ENCODE data around the gene PLCL1. TPM values are rescaled to one million over a fixed set of nuclear protein-coding genes. Genes with fewer than 3 reads are reported as not detected.

PLCL1 gene
- total RNA-seq, 2 experiments from 2014 or later: 0.20 to 0.26 TPM

DNA sequence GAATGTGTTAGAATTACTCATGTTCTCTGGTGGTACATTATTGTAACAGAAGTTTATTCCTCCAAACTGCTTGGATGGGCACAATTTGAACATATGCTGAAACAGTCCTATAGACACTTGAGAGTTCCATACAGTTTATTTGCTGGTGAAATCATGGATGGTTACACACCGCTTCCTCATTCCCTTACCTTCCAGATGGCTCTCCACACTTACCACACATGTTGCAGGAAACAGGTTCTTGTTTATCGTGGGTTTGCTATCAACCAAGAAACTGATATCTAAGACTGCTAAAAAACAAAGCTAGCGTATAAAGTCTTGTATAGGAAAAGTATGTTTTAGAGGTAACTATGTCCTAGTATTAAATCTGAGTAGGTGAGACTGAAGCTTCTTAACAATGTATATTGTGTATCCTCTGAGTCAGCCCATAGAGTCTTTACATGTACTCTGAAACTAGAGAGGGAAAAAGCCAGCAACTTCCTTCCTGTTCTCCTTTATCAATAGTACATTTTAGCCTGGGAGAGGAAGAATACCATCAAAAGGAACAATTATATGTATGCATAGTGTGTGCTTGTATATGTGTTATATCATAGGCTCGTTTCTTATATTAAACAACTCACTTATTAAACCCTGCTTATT, 313.1 kb downstream of the PLCL1 start:
- ATAC-seq (no peak), DNase-seq (no peak)
- no peaks in the 10 kb centered on the region for H3K9me3 Mint-ChIP-seq (ENCODE audit: low read depth)
- no peaks in the 10 kb centered on the region for H3K4me1 Mint-ChIP-seq
- H3K27ac Mint-ChIP-seq: no peak overlapping the region
- H3K4me3 Mint-ChIP-seq: no peak overlapping the region
- no peaks in the 10 kb centered on the region for H3K36me3 Mint-ChIP-seq
- no peaks in the 10 kb centered on the region for H3K27me3 Mint-ChIP-seq
- CTCF ChIA-PET: interaction anchor here (1.2 kb wide), 1 partner anchor 10 kb away, joined by 4 read pairs; no protein-coding TSS in a partner anchor

GRCh38 chr2:198127627-198128026, 323.2 kb downstream of the PLCL1 start:
- ATAC-seq (no peak), DNase-seq (no peak)
- no peaks in the 10 kb centered on the region for H3K9me3 Mint-ChIP-seq (ENCODE audit: low read depth)
- CTCF ChIA-PET: interaction anchor here (0.6 to 1.5 kb wide), 6 partner anchors 9 to 326 kb away, joined by 3 to 10 read pairs (median 4); partner anchors contain the start of gene PLCL1
- H3K27ac Mint-ChIP-seq: no peak overlapping the region
- H3K4me1 Mint-ChIP-seq: no peaks in the 10 kb centered on the region
- no peak overlapping the region for H3K4me3 Mint-ChIP-seq
- H3K27me3 Mint-ChIP-seq: no peaks in the 10 kb centered on the region
- H3K36me3 Mint-ChIP-seq: no peaks in the 10 kb centered on the region

- Mint-ChIP-seq H3K9me3 (ENCODE audit: low read depth) (no peaks in the 10 kb centered on the region), H3K4me1 (no peaks in the 10 kb centered on the region), H3K27me3 (no peaks in the 10 kb centered on the region), H3K36me3 (no peaks in the 10 kb centered on the region), H3K27ac (no peak overlapping the region), H3K4me3 (no peak overlapping the region)
- DNase-seq (no peak), ATAC-seq (no peak)
- CTCF ChIA-PET: no interaction called here
Observed at GRCh38 chr2:198129609-198130008, 325.2 kb downstream of the PLCL1 start.

- ATAC-seq: no peak
- Mint-ChIP-seq H3K27me3 (no peaks in the 10 kb centered on the region), H3K4me1 (no peaks in the 10 kb centered on the region), H3K36me3 (no peaks in the 10 kb centered on the region), H3K9me3 (ENCODE audit: low read depth) (no peaks in the 10 kb centered on the region), H3K4me3 (no peak overlapping the region), H3K27ac (no peak overlapping the region)
- CTCF ChIA-PET: no interaction called here
- no peak for DNase-seq
Observed at GRCh38 chr2:198134293-198134955, 330.0 kb downstream of the PLCL1 start.

DNA sequence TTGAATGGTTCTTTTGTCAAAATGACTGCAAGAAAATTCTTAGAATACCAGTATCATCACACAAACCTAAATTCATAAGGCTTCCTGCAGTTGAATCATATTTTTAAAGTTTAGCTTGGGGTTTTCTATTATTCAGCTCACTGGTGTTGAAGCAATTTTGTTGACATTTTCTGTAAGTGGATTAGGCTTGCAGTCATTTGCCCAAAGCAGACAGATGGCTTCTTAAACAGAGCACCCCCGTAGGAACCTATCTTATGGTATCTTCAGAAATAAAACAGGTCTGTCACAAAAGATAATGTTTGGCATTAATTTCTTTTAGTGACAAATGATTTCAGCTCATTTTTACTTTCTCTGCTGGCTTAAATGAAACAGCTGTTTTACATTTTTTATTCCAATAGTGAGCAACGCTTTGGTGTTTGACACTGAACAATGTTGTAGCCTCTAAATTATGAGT, 331.1 kb downstream of the PLCL1 start:
- Mint-ChIP-seq H3K4me3 (no peak overlapping the region), H3K27ac (no peak overlapping the region), H3K27me3 (no peaks in the 10 kb centered on the region), H3K4me1 (no peaks in the 10 kb centered on the region), H3K9me3 (ENCODE audit: low read depth) (no peaks in the 10 kb centered on the region), H3K36me3 (no peaks in the 10 kb centered on the region)
- no peak for DNase-seq
- ATAC-seq: no peak
- CTCF ChIA-PET: no interaction called here

GRCh38 chr2:198136142-198136541, 331.7 kb downstream of the PLCL1 start:
- Mint-ChIP-seq H3K27ac (no peak overlapping the region), H3K36me3 (no peaks in the 10 kb centered on the region), H3K9me3 (ENCODE audit: low read depth) (no peaks in the 10 kb centered on the region), H3K4me1 (no peaks in the 10 kb centered on the region), H3K4me3 (no peak overlapping the region), H3K27me3 (no peaks in the 10 kb centered on the region)
- ATAC-seq (no peak), DNase-seq (no peak)
- CTCF ChIA-PET: interaction anchor here (0.9 kb wide), 1 partner anchor 161 kb away, joined by 3 read pairs; no protein-coding TSS in a partner anchor

DNA sequence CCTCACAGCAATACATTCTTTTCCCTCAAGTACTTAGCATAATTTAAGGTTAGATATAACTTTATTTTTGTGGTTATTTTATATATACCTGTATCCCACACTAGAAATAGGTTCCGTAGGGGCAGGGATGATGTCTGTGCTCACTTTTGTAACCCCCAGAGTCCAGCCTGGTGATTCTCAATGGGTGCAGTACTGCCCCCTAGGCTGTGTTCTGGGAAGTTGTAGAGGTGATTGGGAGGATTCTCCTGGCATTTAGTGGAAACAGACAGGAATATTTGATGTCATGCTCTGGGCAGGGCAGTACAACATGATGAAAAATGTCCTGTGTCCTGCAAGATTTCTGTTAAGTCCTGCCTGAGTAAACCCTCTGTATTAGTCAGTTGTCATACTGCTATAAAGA, 333.3 kb downstream of the PLCL1 start:
- Mint-ChIP-seq H3K27me3 (no peaks in the 10 kb centered on the region), H3K9me3 (ENCODE audit: low read depth) (no peaks in the 10 kb centered on the region), H3K4me3 (no peak overlapping the region), H3K36me3 (no peaks in the 10 kb centered on the region), H3K27ac (no peak overlapping the region), H3K4me1 (no peaks in the 10 kb centered on the region)
- DNase-seq (no peak), ATAC-seq (no peak)
- CTCF ChIA-PET: no interaction called here

- Mint-ChIP-seq H3K9me3 (ENCODE audit: low read depth) (no peaks in the 10 kb centered on the region), H3K36me3 (no peaks in the 10 kb centered on the region), H3K4me1 (peaks cover 2% of the 10 kb centered on the region), H3K4me3 (no peak overlapping the region), H3K27me3 (no peaks in the 10 kb centered on the region), H3K27ac (no peak overlapping the region)
- no peak for ATAC-seq
- CTCF ChIA-PET: no interaction called here
- DNase-seq: no peak
Observed at GRCh38 chr2:198141726-198142125, 337.3 kb downstream of the PLCL1 start.

- Mint-ChIP-seq H3K27ac (no peak overlapping the region), H3K9me3 (ENCODE audit: low read depth) (no peaks in the 10 kb centered on the region), H3K4me3 (no peak overlapping the region), H3K27me3 (no peaks in the 10 kb centered on the region), H3K4me1 (peaks cover 2% of the 10 kb centered on the region), H3K36me3 (no peaks in the 10 kb centered on the region)
- DNase-seq (no peak), ATAC-seq (no peak)
- CTCF ChIA-PET: no interaction called here
Observed at GRCh38 chr2:198143156-198143555, 338.8 kb downstream of the PLCL1 start.

- CTCF ChIA-PET: no interaction called here
- Mint-ChIP-seq H3K4me1 (peaks cover 2% of the 10 kb centered on the region), H3K9me3 (ENCODE audit: low read depth) (no peaks in the 10 kb centered on the region), H3K36me3 (no peaks in the 10 kb centered on the region), H3K27me3 (no peaks in the 10 kb centered on the region), H3K27ac (no peak overlapping the region), H3K4me3 (no peak overlapping the region)
- ATAC-seq: no peak
- DNase-seq: no peak
Observed at GRCh38 chr2:198143793-198144192, 339.4 kb downstream of the PLCL1 start.

DNA sequence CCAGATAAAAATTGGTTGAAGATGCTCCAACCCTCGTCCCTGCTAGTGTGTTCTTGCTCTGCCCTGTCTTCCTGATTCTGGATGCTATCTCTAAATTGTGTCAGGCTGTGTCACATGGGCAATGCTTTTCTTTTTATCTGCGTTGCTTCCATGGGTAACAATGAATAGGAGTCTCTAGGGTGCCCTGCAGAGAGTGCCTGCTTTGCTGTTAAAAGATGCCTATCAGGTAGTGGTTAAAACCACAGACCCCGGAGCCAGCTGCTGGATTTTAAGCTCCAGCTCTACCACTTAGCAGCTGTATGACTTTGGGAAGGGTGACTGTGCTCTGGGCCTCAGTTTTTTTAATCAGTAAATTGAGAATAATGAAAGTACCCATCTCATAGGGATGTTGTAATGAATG, 340.3 kb downstream of the PLCL1 start:
- no peaks in the 10 kb centered on the region for H3K9me3 Mint-ChIP-seq (ENCODE audit: low read depth)
- H3K4me3 Mint-ChIP-seq: no peak overlapping the region
- CTCF ChIA-PET: no interaction called here
- no peak for DNase-seq
- H3K36me3 Mint-ChIP-seq: no peaks in the 10 kb centered on the region
- no peak overlapping the region for H3K27ac Mint-ChIP-seq
- H3K4me1 Mint-ChIP-seq: peaks cover 2% of the 10 kb centered on the region
- no peak for ATAC-seq
- H3K27me3 Mint-ChIP-seq: no peaks in the 10 kb centered on the region

GRCh38 chr2:198146346-198146940, 342.1 kb downstream of the PLCL1 start:
- H3K36me3 Mint-ChIP-seq: no peaks in the 10 kb centered on the region
- no peaks in the 10 kb centered on the region for H3K27me3 Mint-ChIP-seq
- no peak overlapping the region for H3K4me3 Mint-ChIP-seq
- ATAC-seq (no peak), DNase-seq (no peak)
- H3K27ac Mint-ChIP-seq: no peak overlapping the region
- no peaks in the 10 kb centered on the region for H3K9me3 Mint-ChIP-seq (ENCODE audit: low read depth)
- CTCF ChIA-PET: no interaction called here
- H3K4me1 Mint-ChIP-seq: peaks cover 2% of the 10 kb centered on the region

GRCh38 chr2:198157314-198157713, 352.9 kb downstream of the PLCL1 start:
- no peak for DNase-seq
- peaks cover 5% of the 10 kb centered on the region for H3K9me3 Mint-ChIP-seq (ENCODE audit: low read depth)
- no peaks in the 10 kb centered on the region for H3K36me3 Mint-ChIP-seq
- no peaks in the 10 kb centered on the region for H3K27me3 Mint-ChIP-seq
- no peak overlapping the region for H3K27ac Mint-ChIP-seq
- no peak for ATAC-seq
- H3K4me3 Mint-ChIP-seq: no peak overlapping the region
- CTCF ChIA-PET: no interaction called here
- H3K4me1 Mint-ChIP-seq: no peaks in the 10 kb centered on the region

GRCh38 chr2:198161151-198161550, 356.8 kb downstream of the PLCL1 start:
- Mint-ChIP-seq H3K4me1 (no peaks in the 10 kb centered on the region), H3K27me3 (peaks cover 2% of the 10 kb centered on the region), H3K27ac (no peak overlapping the region), H3K4me3 (no peak overlapping the region), H3K36me3 (no peaks in the 10 kb centered on the region), H3K9me3 (ENCODE audit: low read depth) (peaks cover 3% of the 10 kb centered on the region)
- CTCF ChIA-PET: no interaction called here
- ATAC-seq (no peak), DNase-seq (no peak)

Data from activated CD8-positive, alpha-beta memory T cell treated with anti-CD3 and anti-CD28 coated beads, Interleukin-2, amount 10 ng/mL, durations not matched to agents 7 days and 5 days (primary cell).